CD4-positive, alpha-beta T cell treated with Interleukin-1 beta for 1 hour (primary cell): ENCODE measurements around the gene SYT7.
"Not testable (repeated sequence)": the region's sequence is repeated elsewhere in the genome, so short reads cannot be mapped to it uniquely, and the experiment has no call there.

ENCODE experiments used
- DNase-seq, 2 donors: peaks; one replicate each; pipeline ENCODE4 v3.0.0-alpha.2; 2020 to 2022

The SYT7 gene

GRCh38 chr11:61472868-61473267 lies 108.0 kb downstream of the SYT7 start:
- DNase-seq, result no peak

- DNase-seq, result no peak
Observed at GRCh38 chr11:61472282-61472681, 108.6 kb downstream of the SYT7 start.

- DNase-seq, result no peak
Observed at GRCh38 chr11:61468002-61468401, 112.9 kb downstream of the SYT7 start.

- not testable (repeated sequence) for DNase-seq
Observed at GRCh38 chr11:61467602-61468001, 113.3 kb downstream of the SYT7 start.
